GM10266 (cell line): ENCODE data around the gene ABCA12.

ENCODE experiments used
- DNase-seq: peaks from one replicate; pipeline ENCODE4 v3.0.0; 2012; ENCODE audit errors: extremely low spot score
- CTCF ChIP-seq: IDR thresholded peaks from 2 replicates; pipeline ENCODE4 v1.5.1; 2012; ENCODE audit warnings: mild to moderate bottlenecking, low read depth; ENCODE audit not compliant: control insufficient read depth, insufficient read depth; ENCODE audit errors: missing control alignments

The ABCA12 gene

GRCh38 chr2:215052404-215052803, 86.0 kb downstream of the ABCA12 start:
- TF ChIP-seq CTCF: no peak
- DNase-seq: no peak

GRCh38 chr2:215049341-215049740, 89.1 kb downstream of the ABCA12 start:
- no peak for DNase-seq
- TF ChIP-seq CTCF: no peak

- no peak for TF ChIP-seq CTCF
- DNase-seq: no peak
These were observed 100.0 kb downstream of the ABCA12 start for GRCh38 chr2:215038421-215038820.

- DNase-seq: no peak
- no peak for TF ChIP-seq CTCF
These were observed 102.1 kb downstream of the ABCA12 start for GRCh38 chr2:215036314-215036713.

DNA sequence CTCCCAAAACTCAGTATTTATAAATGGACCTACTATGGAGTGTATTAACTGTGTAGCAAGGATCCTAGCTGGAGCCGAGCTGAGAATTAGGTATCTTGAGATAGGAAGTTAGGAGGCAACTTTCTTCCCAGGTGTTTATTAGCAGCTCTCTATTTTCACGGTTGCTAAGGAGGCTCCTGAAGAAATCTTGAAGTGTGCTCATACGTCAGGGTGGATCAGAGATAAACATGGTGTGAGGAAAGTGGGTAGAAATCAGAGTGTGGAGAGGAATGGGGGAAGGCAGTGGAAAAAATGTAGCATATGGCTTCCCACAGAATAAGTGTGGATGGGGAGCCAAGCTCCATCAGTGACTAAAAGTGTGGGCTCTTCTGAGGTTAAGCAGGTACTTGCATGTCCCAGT, 104.3 kb downstream of the ABCA12 start:
- no peak for DNase-seq
- TF ChIP-seq CTCF: no peak

- DNase-seq: no peak
- no peak for TF ChIP-seq CTCF
These were observed 106.3 kb downstream of the ABCA12 start for GRCh38 chr2:215032153-215032552.

DNA sequence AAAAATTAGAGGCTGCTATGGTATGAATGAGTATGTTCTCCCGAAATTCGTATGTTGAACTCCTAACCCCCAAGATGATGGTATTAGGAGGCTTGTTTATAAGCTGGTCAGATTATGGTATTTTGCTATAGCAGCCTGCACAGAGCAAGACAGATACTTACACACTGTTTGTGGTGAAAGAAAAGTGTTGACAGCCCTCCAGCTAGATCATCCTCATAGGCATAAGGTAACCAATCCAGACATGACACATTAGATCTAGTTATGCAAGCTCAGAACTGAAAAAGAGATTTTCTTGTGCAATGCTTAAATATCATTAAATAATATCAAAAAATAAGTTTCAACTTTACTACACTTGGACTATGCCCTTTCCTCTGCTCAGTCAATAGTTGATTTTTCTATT, 107.1 kb downstream of the ABCA12 start:
- TF ChIP-seq CTCF: no peak
- no peak for DNase-seq
